Measurements from ENCODE around the gene CDK6. TPM values are rescaled to one million over a fixed set of nuclear protein-coding genes. Genes with fewer than 3 reads are reported as not detected.
A peak's percentile ranks its signal among the peaks of the same experiment; 100 is the strongest.

Gene CDK6
- total RNA-seq, 2 experiments from 2014 or later, result 130 to 138 TPM

GRCh38 chr7:92704858-92705257 is 131.5 kb downstream of the CDK6 start:
- POLR2A ChIA-PET, result interaction anchor here (0.6 to 1.3 kb wide), 2 partner anchors 13 to 129 kb away, joined by 3 read pairs; no protein-coding TSS in a partner anchor
- Mint-ChIP-seq H3K27ac (no peak overlapping the region), H3K9me3 (no peaks in the 10 kb centered on the region), H3K4me1 (ENCODE audit: low read depth) (peaks cover 40% of the 10 kb centered on the region), H3K36me3 (ENCODE audit: low read depth) (peaks cover 48% of the 10 kb centered on the region), H3K4me3 (no peak overlapping the region), H3K27me3 (no peaks in the 10 kb centered on the region)
- intact Hi-C loops (cut with micrococcal nuclease), result no loop called here
- CTCF ChIA-PET, result interaction anchor here (1.0 kb wide), 1 partner anchor 16 kb away, joined by 4 read pairs; no protein-coding TSS in a partner anchor
- DNase-seq (no peak), ATAC-seq (no peak)
- no peak for TF ChIP-seq CTCF (IDR thresholded peaks at IDR 0.05)

- no peaks in the 10 kb centered on the region for H3K9me3 Mint-ChIP-seq
- ATAC-seq (no peak), DNase-seq (no peak)
- intact Hi-C loops (cut with micrococcal nuclease), result no loop called here
- no peak overlapping the region for H3K4me3 Mint-ChIP-seq
- peaks cover 26% of the 10 kb centered on the region for H3K4me1 Mint-ChIP-seq (ENCODE audit: low read depth)
- POLR2A ChIA-PET, result no interaction called here
- H3K27ac Mint-ChIP-seq, result no peak overlapping the region
- no peak for TF ChIP-seq CTCF (IDR thresholded peaks at IDR 0.05)
- no peaks in the 10 kb centered on the region for H3K27me3 Mint-ChIP-seq
- peaks cover 40% of the 10 kb centered on the region for H3K36me3 Mint-ChIP-seq (ENCODE audit: low read depth)
- CTCF ChIA-PET, result interaction anchor here (1.3 kb wide), 2 partner anchors 81 to 130 kb away, joined by 4 to 5 read pairs; no protein-coding TSS in a partner anchor
These were observed 133.8 kb downstream of the CDK6 start for GRCh38 chr7:92702535-92702934.

GRCh38 chr7:92699966-92700514 is 136.3 kb downstream of the CDK6 start:
- H3K27ac Mint-ChIP-seq, result no peak overlapping the region

GRCh38 chr7:92699560-92699959 is 136.8 kb downstream of the CDK6 start:
- Mint-ChIP-seq H3K27ac (no peak overlapping the region), H3K9me3 (no peaks in the 10 kb centered on the region), H3K36me3 (ENCODE audit: low read depth) (peaks cover 31% of the 10 kb centered on the region), H3K4me1 (ENCODE audit: low read depth) (peaks cover 20% of the 10 kb centered on the region), H3K4me3 (no peak overlapping the region), H3K27me3 (no peaks in the 10 kb centered on the region)
- DNase-seq, result no peak
- peak; percentile 37 for ATAC-seq
- intact Hi-C loops (cut with micrococcal nuclease), result loop anchor here (10.0 kb wide), 1 partner anchor 355 kb away; no protein-coding TSS in a partner anchor
- TF ChIP-seq CTCF (IDR thresholded peaks at IDR 0.05), result no peak
- CTCF ChIA-PET, result interaction anchor here (0.8 to 2.9 kb wide), 5 partner anchors 10 to 90 kb away, joined by 3 to 13 read pairs (median 3); no protein-coding TSS in a partner anchor
- POLR2A ChIA-PET, result interaction anchor here (1.4 kb wide), 1 partner anchor 18 kb away, joined by 3 read pairs; no protein-coding TSS in a partner anchor

More at GRCh38 chr7:92699966-92700514, 136.3 kb downstream of the CDK6 start:
- TF ChIP-seq CTCF (IDR thresholded peaks at IDR 0.05), result no peak
- Mint-ChIP-seq H3K9me3 (no peaks in the 10 kb centered on the region), H3K4me1 (ENCODE audit: low read depth) (peaks cover 20% of the 10 kb centered on the region), H3K27me3 (no peaks in the 10 kb centered on the region), H3K4me3 (no peak overlapping the region), H3K36me3 (ENCODE audit: low read depth) (peaks cover 31% of the 10 kb centered on the region)
- ChIA-PET POLR2A (interaction anchor here (1.4 kb wide), 1 partner anchor 19 kb away, joined by 3 read pairs; no protein-coding TSS in a partner anchor), CTCF (interaction anchor here (0.8 to 2.9 kb wide), 5 partner anchors 10 to 90 kb away, joined by 3 to 13 read pairs (median 3); no protein-coding TSS in a partner anchor)
- ATAC-seq (no peak), DNase-seq (no peak)
- intact Hi-C loops (cut with micrococcal nuclease), result loop anchor here (10.0 kb wide), 1 partner anchor 355 kb away; no protein-coding TSS in a partner anchor

Measured in activated CD8-positive, alpha-beta T cell treated with anti-CD3 and anti-CD28 coated beads for 36 hours (primary cell).